HEK293 (cell line): ENCODE data around the gene PTPRN.

Source experiments
- CTCF ChIA-PET: fragments of 350-600 bp; formaldehyde crosslinking; extraction: SDS; loops from one replicate; lab custom pipeline; 2021; ENCODE audit warnings: antibody characterized with exemption; lab: Yijun Ruan, JAX
- POLR2A ChIA-PET: fragments of 300-600 bp; formaldehyde crosslinking; extraction: SDS; loops from one replicate; lab custom pipeline; 2020; ENCODE audit warnings: antibody characterized with exemption, inconsistent platforms; lab: Yijun Ruan, JAX
- H3K27ac ChIP-seq: fragments of 200-500 bp; sonication (Bioruptor generic); 2 replicates; pipeline ENCODE4 v1.5.1; 2014; ENCODE audit warnings: low read depth, low read length, control low read depth, inconsistent platforms; ENCODE audit errors: extremely low read depth
- H3K36me3 ChIP-seq, 2 experiments: fragments of 200-500 bp in 1 of 2; sonication (Bioruptor generic) in 1 of 2; 1 replicate in 1 of 2; 2 replicates in 1 of 2; pipeline ENCODE4 v1.5.1; 2014 to 2017; ENCODE audit warnings: inconsistent platforms in 2 of 2, low read length in 2 of 2; ENCODE audit not compliant: control insufficient read depth in 2 of 2, insufficient read depth in 1 of 2
- H3K4me1 ChIP-seq: fragments of 200-500 bp; sonication (Bioruptor generic); 2 replicates; pipeline ENCODE4 v1.5.1; 2014; ENCODE audit warnings: mild to moderate bottlenecking, low read length, inconsistent platforms; ENCODE audit not compliant: control insufficient read depth, insufficient read depth
- H3K4me3 ChIP-seq: 2 replicates; pipeline ENCODE4 v1.5.1; 2011; ENCODE audit warnings: low read depth, mild to moderate bottlenecking, control low read depth, low read length, moderate library complexity
- H3K9me3 ChIP-seq: fragments of 200-500 bp; sonication (Bioruptor generic); 2 replicates; pipeline ENCODE4 v1.5.1; 2014; ENCODE audit warnings: low read depth, low read length, inconsistent platforms; ENCODE audit not compliant: control insufficient read depth, insufficient read depth
- AEBP2 ChIP-seq: fragments of 450-650 bp; formaldehyde crosslinking; IDR thresholded peaks from 2 replicates; pipeline ENCODE4 v1.5.1; 2016; ENCODE audit warnings: missing biosample characterization, missing genetic modification characterization, borderline replicate concordance
- IKZF3 ChIP-seq: fragments of 450-650 bp; IDR thresholded peaks from 2 replicates; pipeline ENCODE4 v1.5.0; 2018; ENCODE audit warnings: missing biosample characterization, mild to moderate bottlenecking, missing genetic modification characterization, moderate library complexity
- KLF17 ChIP-seq: fragments of 450-650 bp; formaldehyde crosslinking; IDR thresholded peaks from 2 replicates; pipeline ENCODE4 v1.5.1; 2016; ENCODE audit warnings: missing biosample characterization, missing genetic modification characterization
- SCRT1 ChIP-seq: fragments of 450-650 bp; formaldehyde crosslinking; IDR thresholded peaks from 2 replicates; pipeline ENCODE4 v1.5.1; 2016; ENCODE audit warnings: missing biosample characterization, missing genetic modification characterization, borderline replicate concordance
- SCRT2 ChIP-seq: fragments of 450-650 bp; formaldehyde crosslinking; IDR thresholded peaks from 2 replicates; pipeline ENCODE4 v1.5.1; 2016; ENCODE audit warnings: missing biosample characterization, missing genetic modification characterization
- YY2 ChIP-seq: fragments of 450-650 bp; formaldehyde crosslinking; IDR thresholded peaks from 2 replicates; pipeline ENCODE4 v1.5.1; 2016; ENCODE audit warnings: missing biosample characterization, missing genetic modification characterization
- ZBTB17 ChIP-seq: fragments of 450-650 bp; formaldehyde crosslinking; IDR thresholded peaks from 2 replicates; pipeline ENCODE4 v1.5.1; 2016; ENCODE audit warnings: missing biosample characterization, missing genetic modification characterization
- ZBTB21 ChIP-seq: fragments of 450-650 bp; formaldehyde crosslinking; IDR thresholded peaks from 2 replicates; pipeline ENCODE4 v1.5.1; 2017; ENCODE audit warnings: missing biosample characterization, missing genetic modification characterization
- ZBTB26 ChIP-seq: fragments of 450-650 bp; formaldehyde crosslinking; optimal IDR thresholded peaks from 2 replicates; pipeline ENCODE3; 2016; ENCODE audit warnings: missing biosample characterization, mild to moderate bottlenecking, missing genetic modification characterization
- ZNF18 ChIP-seq: fragments of 450-650 bp; formaldehyde crosslinking; IDR thresholded peaks from 2 replicates; pipeline ENCODE4 v1.5.1; 2016; ENCODE audit warnings: missing biosample characterization, missing genetic modification characterization
- ZNF362 ChIP-seq: fragments of 450-650 bp; formaldehyde crosslinking; IDR thresholded peaks from 2 replicates; pipeline ENCODE4 v1.5.1; 2016; ENCODE audit warnings: missing biosample characterization, missing genetic modification characterization
- ZNF621 ChIP-seq: fragments of 450-650 bp; formaldehyde crosslinking; IDR thresholded peaks from 2 replicates; pipeline ENCODE4 v1.5.1; 2017; ENCODE audit warnings: missing biosample characterization, missing genetic modification characterization
- ZNF747 ChIP-seq: fragments of 450-650 bp; formaldehyde crosslinking; IDR thresholded peaks from 2 replicates; pipeline ENCODE4 v1.5.1; 2016; ENCODE audit warnings: missing biosample characterization, missing genetic modification characterization
- ZSCAN4 ChIP-seq: fragments of 450-650 bp; formaldehyde crosslinking; IDR thresholded peaks from 2 replicates; pipeline ENCODE4 v1.5.1; 2017; ENCODE audit warnings: missing biosample characterization, missing genetic modification characterization
- ZSCAN5A ChIP-seq: fragments of 450-650 bp; formaldehyde crosslinking; IDR thresholded peaks from 2 replicates; pipeline ENCODE4 v1.5.1; 2016; ENCODE audit warnings: missing biosample characterization, missing genetic modification characterization

The PTPRN gene

GRCh38 chr2:219344751-219345430 is 35.7 kb upstream of the PTPRN start:
- Histone ChIP-seq H3K36me3 (no peaks in the 10 kb centered on the region), H3K9me3 (no peaks in the 10 kb centered on the region), H3K4me3 (no peak overlapping the region)
- POLR2A ChIA-PET: no interaction called here
- TF ChIP-seq IKZF3 (tag by site-specific recombination): no peak
- no peak for TF ChIP-seq ZBTB21 (tag by site-specific recombination)
- no peak for TF ChIP-seq SCRT2
- no peak for TF ChIP-seq AEBP2
- peak; percentile 48; the same call in 1 of the 2 replicates for TF ChIP-seq ZBTB17 (tag by site-specific recombination)
- TF ChIP-seq ZBTB26 (tag by site-specific recombination): no peak
- TF ChIP-seq ZSCAN5A (tag by site-specific recombination): no peak
- TF ChIP-seq, all 188 proteins: peak for 1
- Histone ChIP-seq H3K27ac (no peak overlapping the region), H3K4me1 (no peaks in the 10 kb centered on the region)
- CTCF ChIA-PET: interaction anchor here (0.6 to 1.6 kb wide), 10 partner anchors 33 to 505 kb away, joined by 3 to 5 read pairs (median 4); no protein-coding TSS in a partner anchor

- Histone ChIP-seq H3K4me1 (no peaks in the 10 kb centered on the region), H3K36me3 (no peaks in the 10 kb centered on the region), H3K9me3 (no peaks in the 10 kb centered on the region), H3K4me3 (no peak overlapping the region), H3K27ac (no peak overlapping the region)
- POLR2A ChIA-PET: no interaction called here
- TF ChIP-seq ZSCAN4 (tag by site-specific recombination) (no peak), ZNF362 (tag by site-specific recombination) (no peak)
- CTCF ChIA-PET: interaction anchor here (0.5 to 1.8 kb wide), 6 partner anchors 13 to 41 kb away, joined by 3 to 7 read pairs (median 4); no protein-coding TSS in a partner anchor
These were observed 26.2 kb upstream of the PTPRN start for GRCh38 chr2:219335373-219335786.

GRCh38 chr2:219334076-219334475 is 24.9 kb upstream of the PTPRN start:
- Histone ChIP-seq H3K4me3 (no peak overlapping the region), H3K36me3 (no peaks in the 10 kb centered on the region), H3K9me3 (no peaks in the 10 kb centered on the region), H3K27ac (no peak overlapping the region), H3K4me1 (no peaks in the 10 kb centered on the region)
- ChIA-PET CTCF (interaction anchor here (1.2 to 1.9 kb wide), 2 partner anchors 39 to 174 kb away, joined by 5 to 7 read pairs; no protein-coding TSS in a partner anchor), POLR2A (no interaction called here)
- no peak for TF ChIP-seq SCRT1 (tag by site-specific recombination)
- no peak for TF ChIP-seq ZNF747
- TF ChIP-seq ZNF18: no peak
- no peak for TF ChIP-seq ZBTB26 (tag by site-specific recombination)
- TF ChIP-seq ZNF621: no peak
- TF ChIP-seq KLF17 (tag by site-specific recombination): no peak
- TF ChIP-seq YY2 (tag by site-specific recombination): no peak
